GM21825 (cell line): Measurements from ENCODE around the gene GRHL1.
"Not testable (repeated sequence)": the region's sequence is repeated elsewhere in the genome, so short reads cannot be mapped to it uniquely, and the experiment has no call there.

ENCODE experiments used
- ATAC-seq: cut with Tn5 transposase; IDR thresholded peaks from one replicate; pipeline ENCODE4 v1.9.1; 2021; ENCODE audit warnings: mild to moderate bottlenecking, moderate library complexity; ENCODE audit not compliant: unreplicated experiment

The GRHL1 gene

DNA sequence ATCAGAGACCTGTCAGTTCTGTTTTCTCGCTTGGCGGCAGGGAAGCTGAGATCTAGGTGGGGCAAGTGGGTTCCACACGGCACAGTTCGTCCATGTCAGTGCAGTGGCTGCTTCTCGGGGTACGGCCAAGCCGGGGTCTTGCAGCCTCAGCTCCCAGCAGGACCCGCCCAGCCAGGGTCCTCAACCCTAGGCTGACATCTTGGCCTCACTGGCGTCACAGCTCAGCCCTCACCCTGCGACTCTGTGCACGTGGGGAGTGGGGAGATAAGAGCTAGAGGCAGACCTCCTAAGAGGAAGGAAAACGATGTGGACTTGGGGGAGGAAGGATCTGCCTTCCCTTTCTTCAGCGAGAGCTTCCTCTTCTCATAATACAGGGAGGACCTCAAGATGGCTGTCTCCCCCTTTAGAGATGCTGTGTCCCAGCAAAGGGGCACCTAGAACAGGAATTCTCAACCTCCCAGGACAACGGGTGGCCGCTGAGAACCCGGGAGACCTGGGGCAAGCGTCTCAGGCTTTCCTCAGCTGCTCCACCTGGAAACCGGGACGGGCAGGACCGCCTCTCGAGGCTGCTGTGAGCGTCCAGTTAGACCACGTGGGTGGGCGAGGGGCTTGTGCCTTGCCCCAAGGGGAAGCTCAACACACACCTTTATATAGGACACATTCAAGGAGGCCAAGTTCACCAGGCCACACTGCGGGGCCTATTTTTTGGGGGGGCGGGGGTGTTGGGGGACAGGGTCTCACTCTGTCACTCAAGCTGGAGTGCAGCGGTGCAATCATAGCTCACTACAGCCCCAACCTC is 68.3 kb downstream of the GRHL1 start:
- ATAC-seq: no peak

DNA sequence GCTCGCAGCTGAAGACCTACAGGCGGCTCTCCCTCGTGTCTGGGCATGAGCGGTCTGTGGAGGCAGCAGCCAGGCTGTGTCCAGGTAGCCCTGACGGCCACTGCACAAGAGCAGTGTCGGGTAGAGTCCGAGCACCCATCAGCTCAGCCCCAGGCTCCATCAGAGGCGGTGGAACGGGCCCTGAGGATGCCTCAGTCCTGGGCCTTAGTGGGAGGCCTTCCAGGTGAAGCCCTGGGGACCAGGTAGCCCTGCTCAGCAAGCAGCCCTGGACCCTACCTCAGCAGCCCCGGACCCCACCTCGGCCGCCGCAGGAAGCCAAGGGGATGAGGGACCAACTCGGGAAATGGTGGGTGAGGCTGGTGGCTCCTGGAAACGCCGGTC is 70.5 kb downstream of the GRHL1 start:
- no peak for ATAC-seq

DNA sequence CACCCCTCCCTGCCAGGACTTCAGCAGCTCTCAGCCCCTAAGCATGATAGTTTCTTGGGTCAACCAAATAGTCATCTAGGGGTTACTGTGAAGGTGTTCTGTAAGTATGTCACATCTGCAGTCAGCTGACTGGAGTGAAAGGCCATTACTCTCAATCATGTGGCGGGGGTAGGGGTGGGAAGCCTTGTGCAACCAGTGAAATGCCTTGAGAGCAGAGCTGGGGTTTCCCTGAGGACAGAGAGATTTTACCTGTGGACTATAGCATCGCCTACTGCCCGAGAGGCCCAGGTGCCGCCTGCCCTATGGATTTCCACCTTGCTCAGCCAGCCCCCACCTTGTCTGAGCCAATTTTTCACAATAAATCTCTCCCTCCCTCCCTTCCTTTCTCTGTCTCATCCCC is 71.0 kb downstream of the GRHL1 start:
- ATAC-seq: no peak

DNA sequence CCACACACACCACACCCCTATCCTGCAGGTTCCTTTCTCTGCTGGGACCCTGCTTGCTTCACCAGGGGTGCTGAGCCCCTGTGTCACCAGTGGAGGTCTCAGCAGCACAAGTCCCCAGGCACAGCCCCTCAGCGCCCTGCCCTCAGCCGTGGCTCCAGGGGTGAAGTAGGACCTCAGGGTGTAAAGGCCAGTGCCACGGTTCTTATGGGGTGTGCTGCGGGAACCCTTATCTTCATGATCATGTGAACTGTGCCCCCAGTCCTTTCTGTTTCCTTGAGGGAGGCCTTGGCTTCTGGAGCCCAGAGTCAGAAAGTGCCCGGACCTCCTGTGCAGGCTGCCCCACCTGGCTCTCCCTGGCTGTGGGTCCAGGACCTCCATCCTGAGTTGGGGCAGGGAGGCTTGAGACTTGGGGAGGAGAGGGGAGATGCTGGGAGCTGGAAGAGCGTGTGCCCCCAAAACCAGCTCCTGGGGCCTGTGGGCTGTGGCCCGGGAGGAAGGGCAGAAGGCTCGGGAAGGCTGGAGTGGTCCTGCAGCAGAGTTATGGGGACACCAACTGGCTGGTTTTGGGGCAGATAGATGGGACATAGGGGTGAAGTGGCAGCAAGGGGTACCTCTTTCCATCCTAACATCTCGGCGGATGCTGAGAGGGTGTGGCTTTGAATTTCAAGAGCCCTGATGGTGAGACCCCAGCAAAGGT is 71.6 kb downstream of the GRHL1 start:
- no peak for ATAC-seq

DNA sequence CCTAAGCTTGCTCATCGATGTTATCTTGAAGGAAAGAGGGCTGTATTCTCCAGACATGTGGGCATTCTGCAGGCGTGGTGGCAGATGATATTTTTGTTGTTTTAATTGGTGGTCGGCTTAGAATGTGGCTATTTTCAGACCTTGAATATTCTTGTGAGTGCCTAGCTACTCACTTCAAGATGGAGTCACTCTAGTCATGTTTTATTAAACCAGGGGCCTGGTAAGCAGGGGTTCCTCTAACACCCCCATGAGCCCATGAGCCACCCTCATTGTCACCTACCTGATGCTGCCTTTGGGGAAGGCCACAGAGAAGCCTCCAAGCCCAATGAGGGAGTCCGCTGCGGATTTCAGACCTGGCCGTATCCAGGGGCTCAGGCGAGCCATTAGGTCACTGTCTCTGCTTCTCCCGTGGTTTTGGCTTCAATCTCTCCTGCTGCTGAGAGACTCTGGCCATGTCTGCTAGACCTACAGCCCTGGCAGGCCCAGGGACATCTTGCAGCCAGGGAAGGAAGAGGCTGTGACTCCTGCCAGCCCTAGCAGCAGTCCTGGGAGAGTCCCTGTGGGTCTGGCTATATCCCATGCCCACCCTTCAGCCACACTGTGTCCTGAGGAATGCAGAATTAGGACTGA is 75.6 kb downstream of the GRHL1 start:
- no peak for ATAC-seq

DNA sequence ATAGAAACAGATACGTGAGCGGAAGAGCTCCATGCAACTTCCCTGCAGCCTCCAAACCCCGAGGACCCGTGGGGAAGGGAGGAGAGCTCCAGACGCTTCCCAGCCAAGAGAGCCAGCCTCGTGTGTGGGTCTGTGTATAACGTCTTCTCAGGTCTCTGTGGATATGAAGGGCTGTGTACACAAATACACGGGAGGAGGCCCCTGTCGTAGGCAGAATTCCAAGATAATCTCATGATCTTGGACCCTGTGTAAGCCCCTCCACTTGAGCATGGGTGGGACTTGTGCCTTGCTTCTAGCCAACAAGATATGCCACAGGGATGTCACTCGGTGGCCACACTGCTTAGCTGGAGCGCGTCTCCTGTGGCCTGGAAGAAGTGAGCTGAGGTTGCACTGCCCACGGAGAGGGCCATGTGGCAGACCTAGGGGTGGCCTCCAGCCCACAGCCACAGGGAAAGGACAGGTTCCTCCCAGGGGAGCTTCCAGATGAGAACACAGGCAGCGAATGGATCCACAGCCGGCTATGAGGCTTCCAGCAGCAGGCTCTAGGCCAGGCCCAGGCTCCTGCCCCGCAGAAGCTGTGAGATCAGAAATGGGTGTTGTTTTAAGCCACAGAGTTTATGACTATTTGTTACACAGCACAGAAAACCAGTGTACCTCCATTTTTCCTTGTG is 76.3 kb downstream of the GRHL1 start:
- ATAC-seq: no peak

DNA sequence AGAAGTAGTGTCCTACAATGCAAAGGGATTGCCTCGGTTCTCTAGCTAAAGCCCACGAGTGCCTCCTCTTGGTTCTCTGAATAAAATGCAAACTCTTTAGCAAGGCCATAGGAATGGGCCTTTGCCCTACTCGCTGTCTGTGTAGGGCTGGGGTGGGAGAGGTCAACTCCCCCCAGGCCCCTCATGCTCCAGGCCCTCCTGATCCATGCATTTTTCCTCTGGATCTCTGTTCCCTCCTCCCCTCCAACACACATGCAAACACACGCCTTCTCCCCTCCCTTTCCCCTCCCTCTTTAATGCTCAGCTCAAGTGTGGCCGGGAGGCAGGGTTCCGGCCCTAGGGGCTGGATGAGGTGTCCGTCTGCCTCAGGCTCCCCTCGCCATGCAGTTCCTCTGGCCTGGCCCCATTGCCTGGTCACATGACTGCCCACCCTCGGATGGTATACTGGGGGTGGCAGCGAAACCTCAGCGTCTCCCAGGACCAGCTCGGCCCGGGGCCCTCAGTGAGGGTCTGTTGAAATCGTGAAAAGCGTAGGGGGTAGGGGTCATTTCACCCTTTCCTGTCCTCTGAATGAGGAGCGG is 77.0 kb downstream of the GRHL1 start:
- ATAC-seq: no peak

DNA sequence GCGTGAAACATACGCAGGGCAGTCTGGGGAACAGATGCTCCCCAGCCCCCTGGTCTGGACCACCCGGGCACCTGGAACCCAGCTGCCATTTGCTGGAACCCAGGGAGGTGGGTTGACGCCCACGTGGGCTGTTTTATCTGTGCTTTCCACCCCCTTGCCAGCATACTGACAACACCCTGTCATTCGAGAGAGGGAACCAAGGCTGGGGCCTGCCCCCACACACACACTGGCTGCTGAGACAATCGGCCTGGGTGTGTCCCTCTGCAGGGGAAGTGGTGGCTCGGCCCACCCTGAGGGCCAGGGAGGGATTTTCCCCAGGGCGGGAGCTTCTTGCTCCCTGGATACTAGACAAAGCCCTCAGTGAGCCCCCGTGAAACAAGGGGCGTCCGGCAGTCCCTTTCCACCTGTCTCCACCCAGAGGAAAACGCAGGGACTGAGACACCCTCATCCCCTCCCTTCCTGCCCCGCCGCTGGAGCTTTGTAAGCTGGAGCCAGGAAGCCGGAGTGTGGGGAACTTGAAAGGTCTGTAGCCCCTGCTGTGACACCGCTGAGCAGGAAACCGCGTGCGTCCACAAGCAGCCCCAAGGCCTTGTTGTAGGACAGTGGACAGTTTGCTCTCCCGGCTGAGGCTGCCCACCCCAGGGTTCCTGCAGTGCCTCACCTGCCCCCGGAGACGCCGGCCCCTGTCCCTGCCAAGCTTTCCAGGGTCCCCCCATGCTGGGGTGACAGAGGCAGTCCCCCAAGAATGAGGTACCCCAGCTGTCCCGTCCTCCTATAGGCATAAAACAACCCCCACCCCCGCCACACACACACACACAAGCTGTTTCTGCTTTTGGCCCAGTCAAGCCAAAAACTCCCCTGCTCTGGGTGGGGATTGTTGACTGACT is 77.7 kb downstream of the GRHL1 start:
- ATAC-seq: peak; percentile 69

DNA sequence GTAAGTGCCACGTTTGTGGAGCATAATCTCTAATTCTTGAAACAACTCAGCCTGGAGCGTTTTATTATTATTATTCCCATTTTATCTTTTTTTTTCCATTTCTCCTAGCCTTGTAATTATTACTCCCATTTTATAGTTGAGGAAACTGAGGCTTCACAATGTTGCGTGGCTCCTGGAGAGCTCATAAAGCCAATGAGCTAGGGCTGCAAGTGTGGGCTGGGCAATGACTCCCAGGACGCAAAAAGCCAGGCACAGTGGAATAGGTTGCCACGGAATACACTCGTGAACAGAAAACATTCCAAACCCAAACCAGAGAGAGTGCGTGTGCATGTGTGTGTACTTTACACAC is 78.4 kb downstream of the GRHL1 start:
- no peak for ATAC-seq

DNA sequence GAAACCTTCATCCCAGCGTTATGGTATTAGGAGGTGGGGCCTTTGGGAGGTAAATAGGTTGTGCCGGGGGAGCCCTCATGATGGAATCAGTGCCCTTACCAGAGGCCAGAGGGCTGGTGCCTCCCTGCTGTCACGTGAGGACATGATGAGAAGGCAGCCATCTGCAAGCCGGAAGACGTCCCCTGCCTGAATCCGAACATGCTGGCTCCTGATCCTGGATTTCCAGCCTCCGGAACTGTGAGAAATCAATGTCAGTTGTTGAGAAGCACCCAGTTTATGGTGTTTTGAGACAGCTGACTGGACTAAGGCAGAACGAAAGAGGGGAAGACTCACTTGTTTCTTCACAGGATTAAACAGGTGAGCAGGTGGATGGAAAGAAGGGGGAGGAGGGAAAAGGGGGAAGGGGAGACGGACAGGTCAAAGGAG is 78.8 kb downstream of the GRHL1 start:
- no peak for ATAC-seq

DNA sequence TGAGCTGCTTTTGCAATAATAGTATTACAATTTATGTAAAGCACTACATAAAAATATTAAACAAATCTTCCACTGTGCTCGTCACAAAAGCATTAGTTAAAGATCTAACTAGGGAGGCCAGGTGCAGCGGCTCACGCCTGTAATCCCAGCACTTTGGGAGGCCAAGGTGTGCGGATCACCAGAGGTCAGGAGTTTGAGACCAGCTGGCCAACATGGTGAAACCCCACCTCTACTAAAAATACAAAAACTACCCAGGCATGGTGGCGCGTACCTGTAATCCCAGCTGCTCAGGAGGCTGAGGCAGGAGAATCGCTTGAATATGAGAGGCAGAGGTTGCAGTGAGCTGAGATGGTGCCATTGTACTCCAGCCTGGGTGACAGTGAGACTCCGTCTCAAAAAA is 79.3 kb downstream of the GRHL1 start:
- ATAC-seq: not testable (repeated sequence)

DNA sequence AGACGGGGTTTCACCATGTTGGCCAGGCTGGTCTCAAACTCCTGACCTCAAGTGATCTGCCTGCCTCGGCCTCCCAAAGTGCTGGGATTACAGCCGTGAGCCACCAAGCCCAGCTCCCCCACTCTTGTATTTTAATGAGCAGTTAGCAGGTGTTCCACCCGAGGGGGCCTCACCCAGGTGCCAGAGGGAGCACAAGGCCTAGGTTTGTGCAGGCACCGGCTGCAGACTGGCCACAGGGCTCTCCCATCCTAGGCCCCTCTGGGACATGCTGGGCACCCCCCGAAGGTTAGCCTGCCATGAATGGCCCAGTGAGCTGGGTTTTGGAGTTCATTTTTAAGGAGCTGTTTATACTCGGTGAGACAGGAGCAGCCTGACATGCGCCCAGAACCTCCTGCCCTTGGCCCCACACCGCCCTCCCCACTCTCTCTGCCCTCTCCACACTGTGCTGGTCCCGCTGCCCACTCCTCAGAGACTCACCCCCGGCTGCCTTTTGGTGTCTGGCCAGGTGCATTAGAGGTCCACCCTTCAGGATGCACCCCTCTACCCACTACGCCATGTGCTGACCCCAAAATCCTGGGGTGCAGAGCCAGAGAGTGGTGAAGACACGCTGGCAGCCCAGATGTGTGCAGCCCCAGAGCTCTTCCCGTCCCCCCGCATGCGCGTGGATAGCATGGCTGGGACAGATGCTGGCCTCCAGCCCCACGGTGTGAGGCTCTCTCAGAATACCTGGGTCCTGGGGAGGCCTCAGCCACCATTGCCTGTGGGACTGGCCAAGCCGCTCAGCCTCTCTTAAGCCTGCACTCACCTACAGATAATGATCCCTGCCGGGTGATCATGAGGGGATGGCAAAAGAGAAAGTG is 80.6 kb downstream of the GRHL1 start:
- ATAC-seq: no peak

DNA sequence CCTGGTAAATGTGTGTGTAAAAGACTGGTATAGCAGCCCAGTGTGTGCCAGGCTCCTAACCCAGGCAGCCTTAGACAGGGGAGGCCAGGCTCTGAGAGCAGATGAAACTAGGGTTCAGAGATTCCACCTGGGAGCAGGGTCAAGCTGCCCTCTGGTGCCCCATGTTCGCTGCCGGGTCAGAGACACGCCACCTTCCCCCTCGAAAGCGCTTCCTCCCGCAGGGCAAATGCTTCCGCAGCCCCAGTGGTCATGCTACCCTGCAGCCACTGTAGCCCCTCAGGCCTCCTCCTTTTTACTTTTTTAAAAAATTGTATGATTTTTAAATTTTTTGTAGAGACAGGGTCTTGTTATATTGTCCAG is 81.2 kb downstream of the GRHL1 start:
- no peak for ATAC-seq

DNA sequence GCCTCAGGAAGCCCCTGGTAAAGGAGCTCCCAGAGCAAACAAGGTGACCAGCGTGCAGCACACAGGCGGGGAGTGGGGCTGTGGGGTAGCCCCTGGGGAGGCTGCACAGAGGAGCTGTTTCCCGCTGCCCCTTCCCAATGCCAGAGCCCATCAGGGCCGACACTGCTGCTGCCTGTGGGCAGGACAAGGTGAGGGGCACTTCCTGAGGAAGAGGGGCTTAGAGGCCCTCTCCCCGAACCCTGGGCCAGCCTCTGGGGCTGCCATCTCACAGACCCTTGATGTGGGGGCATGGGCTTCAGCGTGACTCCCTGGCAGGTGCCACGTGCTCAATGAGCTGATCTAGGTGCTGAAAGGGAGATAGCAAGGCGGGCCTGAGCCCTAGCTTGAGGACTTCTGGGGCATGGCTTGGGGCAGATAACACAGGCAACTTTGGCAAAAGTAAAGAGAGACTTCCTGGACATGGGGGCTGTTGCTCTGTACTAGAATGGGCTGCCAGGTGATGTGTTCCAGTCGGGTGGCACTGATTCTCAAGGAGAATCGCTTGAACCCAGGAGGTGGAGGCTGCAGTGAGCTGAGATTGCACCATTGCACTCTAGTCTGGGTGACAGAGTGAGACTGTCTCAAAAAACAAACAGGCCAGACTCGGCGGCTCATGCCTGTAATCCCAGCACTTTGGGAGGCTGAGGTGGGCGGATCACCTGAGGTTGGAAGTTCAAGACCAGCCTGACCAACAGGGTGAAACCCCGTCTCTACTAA is 81.9 kb downstream of the GRHL1 start:
- ATAC-seq: no peak

DNA sequence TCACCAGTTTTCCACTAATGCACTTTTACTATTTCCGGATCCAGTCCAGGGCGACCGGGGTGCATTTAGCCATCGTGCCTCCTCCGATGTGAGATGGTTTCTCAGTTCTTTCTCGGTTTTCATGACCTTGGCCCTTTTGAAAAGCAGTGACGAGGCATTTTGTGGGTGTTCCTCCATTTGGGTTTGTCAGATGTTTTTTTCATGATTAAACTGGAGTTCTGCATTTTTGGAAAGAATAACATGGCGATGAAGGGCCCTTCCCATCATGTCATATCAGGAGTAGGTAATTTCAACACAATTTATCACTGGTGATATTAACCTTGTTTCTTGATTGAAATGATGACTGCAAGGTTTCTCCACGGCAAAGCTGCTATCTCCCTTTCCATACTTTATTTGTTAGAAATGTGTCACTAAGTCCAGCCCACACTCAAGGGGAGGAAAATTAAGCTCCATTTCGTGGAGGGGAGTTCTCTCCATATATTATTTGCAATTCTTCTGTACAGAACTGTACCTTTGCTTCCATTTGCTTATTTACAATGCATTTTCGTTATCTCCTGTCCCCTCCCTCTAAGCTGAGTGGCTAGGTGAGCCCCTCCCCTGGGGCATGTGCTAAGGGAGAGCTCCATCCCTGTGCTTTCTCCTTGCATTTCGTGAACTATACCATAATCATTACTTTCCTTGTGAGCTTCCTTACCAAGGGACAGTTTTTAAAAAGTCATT is 83.0 kb downstream of the GRHL1 start:
- no peak for ATAC-seq

DNA sequence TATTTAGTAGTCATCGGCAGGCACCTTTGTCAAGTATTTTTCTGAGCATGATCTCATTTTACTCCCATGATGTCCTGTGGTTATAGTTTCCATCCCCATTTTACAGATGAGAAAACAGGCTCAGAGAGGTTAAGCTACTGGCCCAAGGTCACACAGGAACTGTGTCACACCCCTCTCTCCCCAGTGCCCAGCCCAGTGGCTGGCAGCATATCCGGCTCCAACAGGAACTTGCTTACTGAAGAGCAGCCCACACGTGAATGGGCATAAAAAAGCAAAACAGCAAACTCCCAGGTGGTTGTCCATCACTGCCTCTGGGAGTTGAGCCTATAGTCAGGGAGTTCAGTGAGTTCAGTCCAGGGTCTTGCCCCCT is 83.5 kb downstream of the GRHL1 start:
- no peak for ATAC-seq

DNA sequence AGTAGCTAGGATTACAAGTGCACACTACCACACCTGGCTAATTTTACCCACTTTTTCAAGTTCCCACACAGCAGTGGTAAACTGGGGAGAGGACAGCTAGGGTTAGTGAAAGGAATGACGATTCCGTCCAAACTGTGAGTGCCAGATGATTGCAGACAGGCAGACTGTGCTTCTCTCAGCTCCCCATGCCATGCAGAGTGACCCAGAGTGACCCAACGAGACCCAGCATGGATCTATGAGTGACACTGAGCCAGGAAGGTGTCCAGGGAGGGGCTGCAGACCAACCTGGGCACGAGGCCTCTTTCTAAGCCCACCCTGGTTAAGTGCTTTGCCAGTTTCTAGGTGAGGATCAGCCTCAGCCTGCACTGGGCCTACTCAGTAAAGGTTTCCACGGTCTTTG is 84.1 kb downstream of the GRHL1 start:
- no peak for ATAC-seq
